Activated T-helper 1 cell treated with anti-CD3 and anti-CD28 coated beads, Interleukin-12 subunit alpha, Interleukin-12 subunit beta, Interleukin-2, Interleukin-4 antibody, amounts not matched to agents 30 ng/mL and 10 ng/mL and 1 ng/mL, durations not matched to agents 14 hours and 24 hours and 36 hours (primary cell): Measurements from ENCODE around the gene RAB33B. TPM values are rescaled to one million over a fixed set of nuclear protein-coding genes. Genes with fewer than 3 reads are reported as not detected.
A peak's percentile ranks its signal among the peaks of the same experiment; 100 is the strongest.
"Not testable (repeated sequence)": the region's sequence is repeated elsewhere in the genome, so short reads cannot be mapped to it uniquely, and the experiment has no call there.

Experiments used
- DNase-seq: peaks from one replicate; pipeline ENCODE4 v3.0.0; 2021; ENCODE audit warnings: low spot score
- H3K27ac Mint-ChIP-seq: one replicate; pipeline ENCODE4 v1.8.0; 2021; ENCODE audit warnings: mild to moderate bottlenecking, mixed read lengths
- H3K27me3 Mint-ChIP-seq: one replicate; pipeline ENCODE4 v1.8.0; 2022; ENCODE audit warnings: mild to moderate bottlenecking, moderate library complexity, mixed read lengths; ENCODE audit not compliant: insufficient read depth
- H3K36me3 Mint-ChIP-seq: one replicate; pipeline ENCODE4 v1.8.0; 2021; ENCODE audit warnings: low read depth, mixed read lengths
- H3K4me1 Mint-ChIP-seq: one replicate; pipeline ENCODE4 v1.8.0; 2021; ENCODE audit warnings: low read depth, mixed read lengths
- H3K4me3 Mint-ChIP-seq: one replicate; pipeline ENCODE4 v1.8.0; 2021; ENCODE audit warnings: mild to moderate bottlenecking, moderate library complexity, mixed read lengths
- H3K9me3 Mint-ChIP-seq: one replicate; pipeline ENCODE4 v1.8.0; 2021; ENCODE audit warnings: mixed read lengths
- intact Hi-C: fragments of 100-400 bp; cut with micrococcal nuclease; formaldehyde crosslinking; loops from one replicate; pipeline ENCODE4 v1.15.1; 2024
- total RNA-seq: library from RNA; stranded (reverse); gene quantifications from 2 replicates; pipeline ENCODE4 v1.2.3, GENCODE V29; 2022

RAB33B gene
- 4.8 and 5.2 TPM in 2 replicates for total RNA-seq

DNA sequence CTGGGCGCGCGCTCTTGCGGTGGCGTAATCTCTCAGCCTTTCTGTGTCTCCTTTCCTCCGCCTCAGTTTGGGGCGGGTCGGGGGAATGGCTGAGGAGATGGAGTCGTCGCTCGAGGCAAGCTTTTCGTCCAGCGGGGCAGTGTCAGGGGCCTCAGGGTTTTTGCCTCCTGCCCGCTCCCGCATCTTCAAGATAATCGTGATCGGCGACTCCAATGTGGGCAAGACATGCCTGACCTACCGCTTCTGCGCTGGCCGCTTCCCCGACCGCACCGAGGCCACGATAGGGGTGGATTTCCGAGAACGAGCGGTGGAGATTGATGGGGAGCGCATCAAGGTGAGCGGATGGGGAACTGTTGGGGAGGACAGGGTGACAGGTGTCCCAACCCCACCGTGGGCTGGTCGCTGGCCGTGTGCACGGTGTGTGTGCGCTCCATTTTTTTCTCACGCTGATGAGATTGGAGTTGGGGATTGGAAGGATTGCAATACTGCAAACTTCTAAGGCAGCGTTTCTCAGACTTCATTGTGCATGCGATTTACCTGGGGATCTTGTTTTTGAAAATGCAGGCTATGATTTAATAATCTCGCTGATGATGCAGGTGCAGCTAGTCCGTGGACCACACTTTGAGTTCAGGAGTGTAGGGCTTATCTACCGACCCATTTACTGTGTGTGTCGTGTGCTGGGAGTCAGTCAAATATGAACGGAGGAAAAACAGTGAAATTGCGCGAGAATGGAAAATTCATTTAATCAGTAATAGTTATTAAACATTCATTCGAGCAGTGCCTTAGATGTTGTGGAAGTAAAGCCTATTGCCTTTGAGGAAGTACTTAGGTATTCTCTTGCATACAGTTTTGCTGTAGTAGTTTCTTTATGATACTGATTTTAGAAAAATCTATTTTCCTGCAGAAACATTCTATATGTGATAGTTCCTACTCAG, at the start of gene RAB33B:
Gene RAB33B, plus strand, starts transcription at position 11 of the 935 bp plus-strand sequence. Its CDS starts 75 bp downstream, at position 86.
- Mint-ChIP-seq H3K9me3 (no peaks in the 10 kb centered on the region), H3K27ac (peak within 1 kb of the TSS; percentile 99), H3K27me3 (no peaks in the 10 kb centered on the region), H3K36me3 (peaks cover 2% of the 10 kb centered on the region), H3K4me3 (peak within 1 kb of the TSS; percentile 94), H3K4me1 (peaks cover 65% of the 10 kb centered on the region)
- no peak for DNase-seq
- intact Hi-C loops, result loop anchor here (1.0 to 5.0 kb wide), 5 partner anchors 153 to 1068 kb away; partner anchors contain the start of genes ELMOD2, NAA15, NOCT and SCOC

DNA sequence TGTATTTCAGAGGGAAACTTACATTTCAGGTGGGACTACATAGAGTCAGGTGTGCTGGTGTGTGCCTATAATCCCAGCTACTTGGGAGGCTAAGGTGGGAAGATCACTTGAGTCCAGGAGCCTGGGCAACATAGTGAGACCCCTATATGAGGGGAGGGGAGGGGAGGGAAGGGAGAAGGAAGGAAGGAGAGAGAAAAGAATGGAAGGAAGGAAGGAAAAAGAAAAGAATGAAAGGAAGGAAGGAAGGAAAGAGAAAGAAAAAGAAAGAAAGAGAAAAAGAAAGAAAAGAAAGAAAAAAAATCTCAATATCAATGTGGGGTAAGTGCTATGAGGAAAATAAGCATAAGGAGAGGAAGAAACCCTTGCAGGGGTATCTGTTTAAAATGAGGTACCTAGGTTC, 43.6 kb upstream of the RAB33B start:
- Mint-ChIP-seq H3K4me3 (no peak overlapping the region), H3K27me3 (no peaks in the 10 kb centered on the region), H3K9me3 (peaks cover 5% of the 10 kb centered on the region), H3K4me1 (no peaks in the 10 kb centered on the region), H3K27ac (no peak overlapping the region), H3K36me3 (peaks cover 20% of the 10 kb centered on the region)
- intact Hi-C loops, result no loop called here
- no peak for DNase-seq

DNA sequence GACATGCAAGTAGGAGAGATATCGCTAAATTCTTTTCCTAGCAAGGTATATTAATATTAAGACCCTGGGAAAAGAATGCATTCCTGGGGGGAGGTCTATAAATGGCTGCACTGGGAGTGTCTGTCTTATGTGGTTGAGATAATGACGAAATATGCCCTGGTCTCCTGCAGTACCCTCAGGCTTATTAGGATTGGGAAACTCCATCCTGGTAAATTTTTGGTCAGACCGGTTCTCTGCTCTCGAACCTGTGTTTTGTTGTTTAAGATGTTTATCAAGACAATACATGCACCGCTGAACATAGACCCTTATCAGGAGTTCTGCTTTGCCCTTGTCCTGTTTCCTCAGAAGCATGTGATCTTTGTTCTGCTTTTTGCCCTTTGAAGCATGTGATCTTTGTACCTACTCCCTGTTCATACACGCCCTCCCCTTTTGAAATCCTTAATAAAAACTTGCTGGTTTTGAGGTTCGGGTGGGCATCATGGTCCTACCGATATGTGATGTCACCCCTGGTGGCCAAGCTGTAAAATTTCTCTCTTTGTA, 39.2 kb upstream of the RAB33B start:
- H3K27me3 Mint-ChIP-seq, H3K9me3 Mint-ChIP-seq, H3K27ac Mint-ChIP-seq, DNase-seq, intact Hi-C loops, H3K4me3 Mint-ChIP-seq: not testable (repeated sequence)
- peaks cover 15% of the 10 kb centered on the region for H3K4me1 Mint-ChIP-seq
- peaks cover 13% of the 10 kb centered on the region for H3K36me3 Mint-ChIP-seq

DNA sequence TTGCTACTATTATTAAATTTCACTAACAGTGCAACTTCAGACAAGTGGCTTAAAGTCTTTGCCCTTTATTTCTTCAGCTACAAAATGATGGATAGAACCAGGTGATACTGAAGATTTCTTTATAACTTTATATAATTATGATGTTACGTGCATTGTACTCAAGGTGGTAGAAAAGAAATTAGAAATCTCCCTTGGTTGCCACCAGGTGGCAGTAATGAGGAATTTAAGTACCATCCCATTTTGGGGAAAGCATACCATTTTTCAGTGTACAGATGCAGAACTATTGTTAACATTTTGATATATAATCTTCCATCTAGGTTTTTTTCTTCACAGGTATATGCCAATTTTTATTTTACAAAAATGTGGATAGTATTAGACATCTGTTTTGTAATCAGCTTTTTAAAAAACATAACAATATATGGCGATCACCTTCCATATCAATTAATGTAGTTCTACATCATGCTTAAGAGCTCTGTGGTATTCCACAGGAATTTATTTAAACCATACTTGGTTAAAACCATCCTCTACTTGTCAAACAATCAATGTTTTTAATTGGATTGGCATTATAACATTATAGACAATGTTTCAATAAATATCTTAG, 37.7 kb upstream of the RAB33B start:
- H3K36me3 Mint-ChIP-seq, result peaks cover 22% of the 10 kb centered on the region
- no peak overlapping the region for H3K27ac Mint-ChIP-seq
- no peaks in the 10 kb centered on the region for H3K27me3 Mint-ChIP-seq
- intact Hi-C loops, result loop anchor here (1.0 to 2.0 kb wide), 3 partner anchors 37 to 235 kb away; no protein-coding TSS in a partner anchor
- peak; percentile 3 for DNase-seq
- H3K9me3 Mint-ChIP-seq, result peaks cover 5% of the 10 kb centered on the region
- no peak overlapping the region for H3K4me3 Mint-ChIP-seq
- peaks cover 27% of the 10 kb centered on the region for H3K4me1 Mint-ChIP-seq

DNA sequence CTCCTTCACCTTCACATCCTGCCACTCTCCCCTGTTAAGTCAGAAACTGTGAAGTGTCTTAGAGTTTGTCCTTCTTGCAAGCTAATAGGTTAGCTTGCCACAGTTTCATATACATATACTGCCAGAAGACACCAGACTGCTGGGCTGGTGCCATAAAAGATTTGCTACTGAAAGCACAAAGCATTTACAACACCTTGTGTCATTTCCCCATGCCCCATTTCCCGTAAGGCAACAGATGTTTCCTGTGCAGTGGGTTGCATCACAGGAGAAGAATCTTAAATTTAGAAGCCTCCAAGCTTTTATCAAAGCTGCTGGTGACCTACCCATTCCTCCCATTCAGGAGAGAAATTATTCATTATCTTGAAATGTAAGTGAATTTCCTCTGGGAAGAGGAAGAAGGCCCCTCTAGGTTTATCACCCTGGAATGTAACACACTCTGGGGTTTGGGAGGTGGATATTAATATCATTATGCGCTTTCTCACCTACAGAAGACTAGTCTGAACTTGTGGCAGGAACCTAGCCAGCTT, 34.5 kb upstream of the RAB33B start:
- H3K4me1 Mint-ChIP-seq, result peaks cover 27% of the 10 kb centered on the region
- H3K4me3 Mint-ChIP-seq, result peak overlapping the region; percentile 44
- H3K9me3 Mint-ChIP-seq, result peaks cover 15% of the 10 kb centered on the region
- intact Hi-C loops, result no loop called here
- peak overlapping the region; percentile 70 for H3K27ac Mint-ChIP-seq
- H3K36me3 Mint-ChIP-seq, result peaks cover 22% of the 10 kb centered on the region
- peak; percentile 35 for DNase-seq
- no peaks in the 10 kb centered on the region for H3K27me3 Mint-ChIP-seq

DNA sequence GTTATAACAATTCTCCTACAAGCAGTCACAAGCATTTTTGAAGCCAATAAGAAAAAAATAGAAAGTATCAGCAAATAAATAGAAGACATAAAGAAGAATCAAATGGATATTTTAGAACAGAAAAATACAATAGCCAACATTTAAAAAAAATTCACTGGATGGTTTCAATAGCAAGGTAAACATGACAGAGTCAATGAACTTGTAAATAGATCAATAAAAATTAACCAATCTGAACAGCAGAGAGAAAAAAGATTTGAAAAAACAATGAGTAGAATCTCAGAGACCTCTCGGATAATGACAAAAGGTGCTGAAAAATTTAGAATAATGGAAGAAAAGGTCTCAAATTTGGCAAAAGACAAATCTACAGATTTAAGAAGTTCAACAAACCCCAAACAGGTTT, 33.3 kb upstream of the RAB33B start:
- H3K27me3 Mint-ChIP-seq, result no peaks in the 10 kb centered on the region
- DNase-seq, result no peak
- H3K36me3 Mint-ChIP-seq, result peaks cover 18% of the 10 kb centered on the region
- no peak overlapping the region for H3K27ac Mint-ChIP-seq
- H3K4me1 Mint-ChIP-seq, result peaks cover 27% of the 10 kb centered on the region
- intact Hi-C loops, result no loop called here
- no peak overlapping the region for H3K4me3 Mint-ChIP-seq
- peaks cover 10% of the 10 kb centered on the region for H3K9me3 Mint-ChIP-seq

DNA sequence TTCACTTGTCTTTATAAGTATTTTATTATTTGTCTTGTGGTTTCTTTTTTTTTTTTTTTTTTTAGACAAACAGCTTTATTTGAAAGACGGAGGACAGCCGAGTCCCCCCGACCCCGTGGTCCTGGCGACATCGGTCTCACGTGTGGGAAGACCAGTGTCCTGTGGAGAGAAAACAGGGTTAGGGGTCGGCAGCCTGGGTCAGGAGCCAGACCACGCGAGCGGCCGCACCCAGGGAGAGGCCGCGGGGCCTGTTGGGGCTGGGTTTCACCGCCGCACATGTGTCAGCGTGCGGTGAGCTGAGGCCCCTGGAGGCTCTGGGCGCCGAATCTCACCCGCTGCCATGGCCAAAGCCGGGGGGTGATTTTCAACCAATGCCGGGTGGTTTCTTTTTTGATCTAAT, 17.8 kb upstream of the RAB33B start:
- DNase-seq, result no peak
- Mint-ChIP-seq H3K4me3 (no peak overlapping the region), H3K9me3 (peaks cover 27% of the 10 kb centered on the region), H3K36me3 (peaks cover 38% of the 10 kb centered on the region), H3K4me1 (peaks cover 7% of the 10 kb centered on the region), H3K27me3 (no peaks in the 10 kb centered on the region), H3K27ac (no peak overlapping the region)
- intact Hi-C loops, result no loop called here

DNA sequence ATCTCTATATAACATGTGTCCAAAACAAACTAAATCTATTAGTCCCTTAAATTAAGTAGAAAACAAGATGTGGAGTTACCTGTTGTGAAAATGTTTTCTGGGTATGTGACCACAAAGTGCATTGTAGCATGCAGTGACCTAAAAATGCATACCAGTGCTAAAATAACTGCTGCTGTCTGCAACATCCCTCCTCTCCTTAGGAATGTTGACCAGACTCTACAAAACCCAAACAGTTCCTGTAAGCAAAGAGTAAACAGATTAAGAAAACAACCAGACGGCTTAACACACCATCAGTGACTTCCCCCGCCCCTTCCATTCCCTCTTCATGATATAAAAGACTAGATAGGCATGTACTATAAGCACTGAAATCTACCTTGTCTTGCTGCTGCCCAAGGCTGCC, 15.8 kb upstream of the RAB33B start:
- intact Hi-C loops, result no loop called here
- no peak overlapping the region for H3K4me3 Mint-ChIP-seq
- H3K27me3 Mint-ChIP-seq, result no peaks in the 10 kb centered on the region
- no peak overlapping the region for H3K27ac Mint-ChIP-seq
- peaks cover 7% of the 10 kb centered on the region for H3K4me1 Mint-ChIP-seq
- H3K36me3 Mint-ChIP-seq, result peaks cover 36% of the 10 kb centered on the region
- no peak for DNase-seq
- H3K9me3 Mint-ChIP-seq, result peaks cover 24% of the 10 kb centered on the region

DNA sequence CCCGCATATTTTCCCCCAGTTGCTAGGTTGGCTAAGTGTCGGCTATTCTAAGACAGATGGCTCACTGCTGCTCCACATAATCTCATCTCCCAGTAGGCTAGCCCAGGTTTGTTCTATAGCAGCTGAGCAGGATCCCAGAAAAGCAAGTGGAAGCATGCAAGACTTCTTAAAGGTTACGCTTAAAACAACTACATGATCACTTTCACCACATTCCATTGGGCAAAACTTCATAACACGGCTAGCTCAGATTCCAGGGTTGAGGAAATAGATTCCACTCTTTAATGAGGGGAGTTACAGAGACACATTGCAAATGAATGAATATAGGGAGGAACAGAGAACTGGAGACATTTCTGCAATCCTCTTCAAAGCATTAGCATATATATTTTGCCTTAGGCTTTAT, 12.9 kb upstream of the RAB33B start:
- H3K36me3 Mint-ChIP-seq, result peaks cover 33% of the 10 kb centered on the region
- peaks cover 24% of the 10 kb centered on the region for H3K9me3 Mint-ChIP-seq
- no peak for DNase-seq
- intact Hi-C loops, result no loop called here
- no peak overlapping the region for H3K4me3 Mint-ChIP-seq
- no peaks in the 10 kb centered on the region for H3K27me3 Mint-ChIP-seq
- no peaks in the 10 kb centered on the region for H3K4me1 Mint-ChIP-seq
- H3K27ac Mint-ChIP-seq, result no peak overlapping the region

DNA sequence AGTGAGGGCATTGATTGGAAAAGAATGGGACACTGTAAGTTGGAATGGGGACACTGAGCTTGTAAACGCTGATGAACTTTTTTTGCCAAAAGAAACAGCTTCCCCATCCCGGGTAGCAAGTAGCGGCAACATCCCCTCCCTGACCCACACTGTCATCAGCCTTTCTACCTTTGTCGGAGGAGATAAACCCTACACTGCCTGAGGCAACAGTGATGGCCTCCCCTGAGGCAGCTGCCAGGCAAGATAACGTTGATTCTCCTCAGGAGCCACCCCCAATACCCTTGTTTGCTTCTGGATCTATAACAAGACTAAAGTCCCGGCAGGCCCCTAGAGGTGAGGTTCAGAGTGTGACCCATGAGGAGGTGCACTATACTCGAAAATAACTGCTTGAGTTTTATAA, 10.3 kb upstream of the RAB33B start:
- Mint-ChIP-seq H3K36me3 (peaks cover 18% of the 10 kb centered on the region), H3K9me3 (peaks cover 18% of the 10 kb centered on the region), H3K27me3 (no peaks in the 10 kb centered on the region), H3K27ac (no peak overlapping the region), H3K4me1 (no peaks in the 10 kb centered on the region), H3K4me3 (no peak overlapping the region)
- intact Hi-C loops, result no loop called here
- DNase-seq, result no peak

DNA sequence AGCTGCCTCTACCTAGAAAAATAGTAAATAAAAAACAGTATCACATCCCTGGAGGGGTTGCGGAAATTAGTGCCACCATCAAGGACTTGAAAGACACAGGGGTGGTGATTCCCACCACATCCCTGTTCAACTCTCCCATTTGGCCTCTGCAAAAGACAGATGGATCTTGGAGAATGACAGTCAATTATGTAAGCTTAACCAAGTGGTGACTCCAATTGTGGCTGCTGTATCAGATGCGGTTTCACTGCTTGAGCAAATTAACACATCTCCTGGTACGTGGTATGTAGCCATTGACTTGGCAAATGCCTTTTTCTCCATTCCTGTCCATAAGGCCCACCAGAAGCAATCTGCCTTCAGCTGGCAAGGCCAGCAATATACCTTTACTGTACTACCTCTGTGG, 9.0 kb upstream of the RAB33B start:
- H3K27ac Mint-ChIP-seq, H3K9me3 Mint-ChIP-seq, H3K27me3 Mint-ChIP-seq, DNase-seq, H3K4me1 Mint-ChIP-seq, intact Hi-C loops, H3K4me3 Mint-ChIP-seq: not testable (repeated sequence)
- peaks cover 13% of the 10 kb centered on the region for H3K36me3 Mint-ChIP-seq

DNA sequence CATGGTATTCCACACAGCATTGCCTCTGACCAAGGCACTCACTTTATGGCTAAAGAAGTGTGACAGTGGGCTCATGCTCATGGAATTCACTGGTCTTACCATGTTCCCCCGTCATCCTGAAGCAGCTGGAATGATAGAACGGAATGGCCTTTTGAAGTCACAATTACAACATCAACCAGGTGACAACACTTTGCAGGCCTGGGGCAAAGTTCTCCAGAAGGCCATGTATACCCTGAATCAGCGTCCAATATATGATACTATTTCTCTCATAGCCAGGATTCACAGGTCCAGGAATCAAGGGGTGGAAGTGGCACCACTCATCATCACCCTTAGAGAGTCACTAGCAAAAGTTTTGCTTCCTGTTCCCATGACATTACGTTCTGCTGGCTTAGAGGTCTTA, 6.8 kb upstream of the RAB33B start:
- H3K9me3 Mint-ChIP-seq, intact Hi-C loops, H3K4me1 Mint-ChIP-seq, H3K27me3 Mint-ChIP-seq, H3K27ac Mint-ChIP-seq, H3K4me3 Mint-ChIP-seq, H3K36me3 Mint-ChIP-seq, DNase-seq: not testable (repeated sequence)

DNA sequence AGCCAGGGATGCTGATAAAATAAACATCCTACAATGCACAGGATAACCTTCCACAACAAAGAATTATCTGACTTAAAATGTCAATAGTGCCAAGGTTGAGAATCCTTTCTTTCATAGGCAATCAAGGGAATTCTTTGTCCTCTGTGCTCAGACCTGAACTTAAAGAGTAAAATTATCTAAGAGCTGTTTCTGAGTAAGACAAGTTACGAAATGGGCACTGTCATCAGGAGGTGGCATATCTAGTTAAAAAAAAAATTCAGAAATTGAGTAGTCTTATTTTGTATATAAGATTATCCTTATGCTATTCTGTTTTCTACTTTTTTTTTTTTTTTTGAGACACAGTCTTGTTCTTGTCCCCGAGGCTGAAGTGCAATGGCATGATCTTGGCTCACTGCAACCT, 3.3 kb upstream of the RAB33B start:
- Mint-ChIP-seq H3K4me1 (peaks cover 31% of the 10 kb centered on the region), H3K27me3 (no peaks in the 10 kb centered on the region), H3K4me3 (no peak overlapping the region), H3K36me3 (peaks cover 3% of the 10 kb centered on the region), H3K9me3 (no peaks in the 10 kb centered on the region), H3K27ac (no peak overlapping the region)
- DNase-seq, result no peak
- intact Hi-C loops, result loop anchor here (5.0 kb wide), 2 partner anchors 707 to 1072 kb away; partner anchors contain the start of gene ELMOD2
